ENCODE measurements around the gene MYB. TPM values are rescaled to one million over a fixed set of nuclear protein-coding genes. Genes with fewer than 3 reads are reported as not detected.

Gene MYB
- total RNA-seq, 4 donors from 2014 or later: 0.13 to 1.2 (median 0.93) TPM; not detected in 1

DNA sequence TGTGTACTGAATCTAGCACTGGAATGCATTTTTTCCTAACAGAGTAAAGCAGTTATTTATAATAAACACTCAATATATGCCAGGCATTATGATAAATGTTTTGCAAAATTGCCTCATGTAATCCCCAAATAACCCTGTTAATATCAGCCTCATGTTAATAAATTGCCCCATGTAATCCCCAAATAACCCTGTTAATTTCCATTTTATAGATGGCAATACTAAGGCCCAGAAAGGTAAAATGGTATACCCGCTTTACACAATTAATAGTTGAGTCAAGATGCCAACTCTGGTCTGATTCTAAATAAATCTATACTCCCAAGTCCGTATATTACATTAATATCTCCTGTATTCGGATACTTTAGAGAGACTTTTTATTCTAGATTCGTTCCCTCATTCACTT lies 6.3 kb downstream of the MYB start:
- Histone ChIP-seq H3K27me3 (peaks cover 83% of the 10 kb centered on the region), H3K36me3 (no peaks in the 10 kb centered on the region)

DNA sequence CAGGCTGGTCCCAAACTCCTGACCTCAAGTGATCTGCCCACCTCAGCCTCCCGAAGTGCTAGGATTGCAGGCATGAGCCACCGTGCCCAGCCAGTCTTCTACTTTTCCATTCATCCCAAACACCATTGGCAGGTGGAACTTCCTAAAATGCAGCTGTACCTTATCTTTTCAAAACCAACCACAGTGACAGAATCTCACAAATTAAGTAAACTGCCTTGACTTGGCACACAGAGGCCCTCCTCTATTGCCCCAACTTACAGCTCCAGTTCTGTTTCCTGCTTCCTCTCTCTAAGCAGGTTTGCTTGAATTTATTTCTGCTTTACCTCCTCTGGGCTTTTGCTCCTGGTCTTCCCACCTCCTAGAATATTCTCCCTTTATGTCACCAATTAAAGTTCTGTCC lies 7.6 kb downstream of the MYB start:
- no peak for ATAC-seq
- 83 to 88% methylated on average over 1 to 2 of the region's 2 CpGs for WGBS, 2 donors (ENCODE audit: low coverage in 1 of 2)
- peaks cover 70% of the 10 kb centered on the region for H3K27me3 ChIP-seq

More for the DNA sequence above, 6.3 kb downstream of the MYB start:
- no peak for ATAC-seq
- Histone ChIP-seq H3K27ac (no peak overlapping the region), H3K9me3 (no peaks in the 10 kb centered on the region), H3K4me1 (peaks cover 0 to 17% (median 16%) of the 10 kb centered on the region in 3 donors), H3K4me3 (no peak overlapping the region)
- TF ChIP-seq, protein P1, sequence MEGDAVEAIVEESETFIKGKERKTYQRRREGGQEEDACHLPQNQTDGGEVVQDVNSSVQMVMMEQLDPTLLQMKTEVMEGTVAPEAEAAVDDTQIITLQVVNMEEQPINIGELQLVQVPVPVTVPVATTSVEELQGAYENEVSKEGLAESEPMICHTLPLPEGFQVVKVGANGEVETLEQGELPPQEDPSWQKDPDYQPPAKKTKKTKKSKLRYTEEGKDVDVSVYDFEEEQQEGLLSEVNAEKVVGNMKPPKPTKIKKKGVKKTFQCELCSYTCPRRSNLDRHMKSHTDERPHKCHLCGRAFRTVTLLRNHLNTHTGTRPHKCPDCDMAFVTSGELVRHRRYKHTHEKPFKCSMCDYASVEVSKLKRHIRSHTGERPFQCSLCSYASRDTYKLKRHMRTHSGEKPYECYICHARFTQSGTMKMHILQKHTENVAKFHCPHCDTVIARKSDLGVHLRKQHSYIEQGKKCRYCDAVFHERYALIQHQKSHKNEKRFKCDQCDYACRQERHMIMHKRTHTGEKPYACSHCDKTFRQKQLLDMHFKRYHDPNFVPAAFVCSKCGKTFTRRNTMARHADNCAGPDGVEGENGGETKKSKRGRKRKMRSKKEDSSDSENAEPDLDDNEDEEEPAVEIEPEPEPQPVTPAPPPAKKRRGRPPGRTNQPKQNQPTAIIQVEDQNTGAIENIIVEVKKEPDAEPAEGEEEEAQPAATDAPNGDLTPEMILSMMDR (IDR thresholded peaks at IDR 0.05): no peak
- TF ChIP-seq EP300 (IDR thresholded peaks at IDR 0.05) (no peak), POLR2AphosphoS5 (IDR thresholded peaks at IDR 0.05) (no peak), POLR2A (IDR thresholded peaks at IDR 0.05) (no peak)
- WGBS, 2 donors (ENCODE audit: low coverage in 1 of 2): 88 to 89% methylated on average over 4 of the region's 4 CpGs

DNA sequence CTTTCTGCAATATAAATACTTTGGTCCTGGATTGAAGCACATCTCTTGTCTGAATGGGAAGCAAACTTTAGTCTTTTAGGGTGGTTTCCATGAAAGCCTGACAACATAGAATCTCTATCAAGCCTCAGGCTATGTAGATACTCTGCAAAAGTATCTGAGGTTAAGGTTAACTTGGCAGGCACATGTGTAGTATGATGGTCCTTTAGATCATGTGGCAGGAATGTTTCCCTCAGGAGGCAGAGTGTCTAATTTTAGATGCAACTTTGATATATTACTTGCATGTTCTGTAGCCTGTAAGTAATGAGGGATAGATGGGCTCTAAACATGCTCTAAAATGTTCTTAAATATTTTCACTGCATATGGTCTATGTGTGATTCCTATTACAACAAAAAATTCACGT lies 8.2 kb downstream of the MYB start:
- Histone ChIP-seq H3K27me3 (peaks cover 64% of the 10 kb centered on the region), H3K27ac (no peak overlapping the region), H3K4me3 (no peak overlapping the region), H3K9me3 (no peaks in the 10 kb centered on the region), H3K4me1 (no peaks in the 10 kb centered on the region), H3K36me3 (no peaks in the 10 kb centered on the region)
- WGBS, 2 donors (ENCODE audit: low coverage in 1 of 2): 73 to 75% methylated on average over 1 of the region's 1 CpG
- ATAC-seq: no peak
- TF ChIP-seq EP300 (IDR thresholded peaks at IDR 0.05) (no peak), POLR2A (IDR thresholded peaks at IDR 0.05) (no peak), POLR2AphosphoS5 (IDR thresholded peaks at IDR 0.05) (no peak)
- TF ChIP-seq, protein P1 (IDR thresholded peaks at IDR 0.05): no peak

More for the DNA sequence above, 7.6 kb downstream of the MYB start:
- no peak overlapping the region for H3K4me3 ChIP-seq
- no peaks in the 10 kb centered on the region for H3K9me3 ChIP-seq
- peaks cover 0 to 4% (median 3%) of the 10 kb centered on the region in 3 donors for H3K4me1 ChIP-seq
- TF ChIP-seq POLR2A (IDR thresholded peaks at IDR 0.05): no peak
- no peak for TF ChIP-seq EP300 (IDR thresholded peaks at IDR 0.05)
- TF ChIP-seq POLR2AphosphoS5 (IDR thresholded peaks at IDR 0.05): no peak
- TF ChIP-seq, protein P1 (IDR thresholded peaks at IDR 0.05): no peak
- H3K36me3 ChIP-seq: no peaks in the 10 kb centered on the region
- no peak overlapping the region for H3K27ac ChIP-seq

DNA sequence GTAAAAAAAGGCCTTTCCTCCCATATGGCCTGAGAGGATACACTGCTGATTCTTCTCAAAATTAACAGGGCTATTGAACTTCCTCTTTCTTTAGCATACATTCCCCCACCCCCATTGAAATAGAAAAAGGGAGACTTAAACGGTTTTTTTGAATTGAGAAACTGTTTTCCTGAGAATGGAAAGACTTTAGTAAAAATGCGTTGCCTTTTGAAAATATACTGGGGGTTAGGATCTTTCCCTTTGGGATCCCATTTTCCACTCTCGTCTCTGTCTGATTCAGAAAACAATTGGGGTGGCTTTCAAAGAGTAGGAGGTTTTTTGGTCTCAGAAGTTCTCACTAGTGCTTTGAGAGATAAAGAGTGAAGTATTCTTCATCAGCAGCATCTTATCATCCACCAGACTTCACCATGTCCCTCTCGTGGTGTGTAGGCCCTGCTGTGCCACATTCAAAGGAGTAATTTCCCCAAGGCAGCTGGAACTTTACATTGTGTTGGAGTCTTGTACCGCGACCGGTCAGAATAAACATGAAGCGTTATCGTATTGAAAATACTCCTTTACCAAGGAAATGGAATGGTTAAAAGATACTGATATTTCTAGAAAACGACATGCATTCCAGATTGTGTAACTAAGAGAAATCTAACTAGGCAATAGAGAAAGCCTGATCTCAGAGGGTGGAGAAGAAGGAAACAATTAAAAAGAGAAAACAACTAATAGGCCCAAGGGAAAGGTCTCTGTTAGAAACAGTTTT lies 10.6 kb downstream of the MYB start:
- H3K4me1 ChIP-seq: no peaks in the 10 kb centered on the region
- H3K36me3 ChIP-seq: no peaks in the 10 kb centered on the region
- no peak for TF ChIP-seq POLR2AphosphoS5 (IDR thresholded peaks at IDR 0.05)
- TF ChIP-seq POLR2A (IDR thresholded peaks at IDR 0.05): no peak
- TF ChIP-seq, protein P1 (IDR thresholded peaks at IDR 0.05): no peak
- TF ChIP-seq EP300 (IDR thresholded peaks at IDR 0.05): no peak
- H3K9me3 ChIP-seq: no peaks in the 10 kb centered on the region
- no peak for ATAC-seq
- H3K27me3 ChIP-seq: peaks cover 42% of the 10 kb centered on the region
- WGBS, 2 donors (ENCODE audit: low coverage in 1 of 2): 83 to 92% methylated on average over 9 to 10 of the region's 10 CpGs
- no peak overlapping the region for H3K27ac ChIP-seq
- H3K4me3 ChIP-seq: no peak overlapping the region
